T-helper 9 cell (primary cell): ENCODE results near the gene ADCY5.
"Not testable (repeated sequence)": the region's sequence is repeated elsewhere in the genome, so short reads cannot be mapped to it uniquely, and the experiment has no call there.

Experiments used
- DNase-seq: peaks from one replicate; pipeline ENCODE4 v3.0.0-alpha.2; 2020

The ADCY5 gene

GRCh38 chr3:123283074-123283473, 165.8 kb downstream of the ADCY5 start:
- DNase-seq = no peak

- DNase-seq = no peak
Observed at GRCh38 chr3:123282461-123282860, 166.4 kb downstream of the ADCY5 start.

GRCh38 chr3:123281929-123282328, 167.0 kb downstream of the ADCY5 start:
- no peak for DNase-seq

- no peak for DNase-seq
Observed at GRCh38 chr3:123281406-123281805, 167.5 kb downstream of the ADCY5 start.

GRCh38 chr3:123279121-123279520, 169.8 kb downstream of the ADCY5 start:
- no peak for DNase-seq

GRCh38 chr3:123278446-123278845, 170.4 kb downstream of the ADCY5 start:
- no peak for DNase-seq

GRCh38 chr3:123277106-123277505, 171.8 kb downstream of the ADCY5 start:
- no peak for DNase-seq

- DNase-seq = no peak
Observed at GRCh38 chr3:123276346-123277006, 172.4 kb downstream of the ADCY5 start.

- no peak for DNase-seq
Observed at GRCh38 chr3:123275691-123276090, 173.2 kb downstream of the ADCY5 start.

- no peak for DNase-seq
Observed at GRCh38 chr3:123272547-123272946, 176.3 kb downstream of the ADCY5 start.

- no peak for DNase-seq
Observed at GRCh38 chr3:123271466-123272159, 177.3 kb downstream of the ADCY5 start.

- no peak for DNase-seq
Observed at GRCh38 chr3:123270818-123271217, 178.1 kb downstream of the ADCY5 start.

GRCh38 chr3:123267821-123268220, 181.1 kb downstream of the ADCY5 start:
- DNase-seq = no peak

- DNase-seq = no peak
Observed at GRCh38 chr3:123263941-123264340, 184.9 kb downstream of the ADCY5 start.

- no peak for DNase-seq
Observed at GRCh38 chr3:123262868-123263267, 186.0 kb downstream of the ADCY5 start.

- DNase-seq = no peak
Observed at GRCh38 chr3:123262226-123262625, 186.7 kb downstream of the ADCY5 start.

GRCh38 chr3:123261666-123262065, 187.2 kb downstream of the ADCY5 start:
- no peak for DNase-seq

- no peak for DNase-seq
Observed at GRCh38 chr3:123258811-123259420, 190.0 kb downstream of the ADCY5 start.

- DNase-seq = no peak
Observed at GRCh38 chr3:123258359-123258758, 190.5 kb downstream of the ADCY5 start.

GRCh38 chr3:123256256-123256655, 192.6 kb downstream of the ADCY5 start:
- DNase-seq = no peak

GRCh38 chr3:123246866-123247265, 202.0 kb downstream of the ADCY5 start:
- DNase-seq = no peak

- peak; percentile 18 for DNase-seq
Observed at GRCh38 chr3:123244128-123244527, 204.8 kb downstream of the ADCY5 start.

GRCh38 chr3:123239756-123240155, 209.1 kb downstream of the ADCY5 start:
- no peak for DNase-seq

- not testable (repeated sequence) for DNase-seq
Observed at GRCh38 chr3:123239186-123239585, 209.7 kb downstream of the ADCY5 start.
